PFSK-1 (cell line): Measurements from ENCODE around the gene EFNA5.

Source experiments
- FOXP2 ChIP-seq: optimal IDR thresholded peaks from 2 replicates; pipeline ENCODE3; 2011; ENCODE audit warnings: borderline replicate concordance, control low read depth, inconsistent platforms; ENCODE audit not compliant: insufficient read depth; ENCODE audit errors: extremely low read length, extremely low read depth
- POLR2AphosphoS5 ChIP-seq: IDR thresholded peaks from 2 replicates; pipeline ENCODE4 v1.6.1; 2012; ENCODE audit warnings: low read depth, mild to moderate bottlenecking, control low read depth, low read length, moderate library complexity
- SIN3A ChIP-seq: IDR thresholded peaks from 2 replicates; pipeline ENCODE4 v1.6.1; 2012; ENCODE audit warnings: mild to moderate bottlenecking, low read length, moderate library complexity, borderline replicate concordance; ENCODE audit not compliant: insufficient read depth
- TAF1 ChIP-seq: IDR thresholded peaks from 2 replicates; pipeline ENCODE4 v1.6.1; 2012; ENCODE audit warnings: low read length, control low read depth, borderline replicate concordance; ENCODE audit not compliant: insufficient read depth
- TF ChIP-seq, protein P1 (sequence below), 2 experiments: IDR thresholded peaks; 2 replicates each; pipeline versions ENCODE4 v1.6.1 to v1.8.0; 2011 to 2012; ENCODE audit warnings: low read depth in 2 of 2, low read length in 2 of 2, control low read depth in 1 of 2, inconsistent platforms in 1 of 2, mild to moderate bottlenecking in 1 of 2, moderate library complexity in 1 of 2; ENCODE audit not compliant: insufficient read depth in 1 of 2

DNA sequence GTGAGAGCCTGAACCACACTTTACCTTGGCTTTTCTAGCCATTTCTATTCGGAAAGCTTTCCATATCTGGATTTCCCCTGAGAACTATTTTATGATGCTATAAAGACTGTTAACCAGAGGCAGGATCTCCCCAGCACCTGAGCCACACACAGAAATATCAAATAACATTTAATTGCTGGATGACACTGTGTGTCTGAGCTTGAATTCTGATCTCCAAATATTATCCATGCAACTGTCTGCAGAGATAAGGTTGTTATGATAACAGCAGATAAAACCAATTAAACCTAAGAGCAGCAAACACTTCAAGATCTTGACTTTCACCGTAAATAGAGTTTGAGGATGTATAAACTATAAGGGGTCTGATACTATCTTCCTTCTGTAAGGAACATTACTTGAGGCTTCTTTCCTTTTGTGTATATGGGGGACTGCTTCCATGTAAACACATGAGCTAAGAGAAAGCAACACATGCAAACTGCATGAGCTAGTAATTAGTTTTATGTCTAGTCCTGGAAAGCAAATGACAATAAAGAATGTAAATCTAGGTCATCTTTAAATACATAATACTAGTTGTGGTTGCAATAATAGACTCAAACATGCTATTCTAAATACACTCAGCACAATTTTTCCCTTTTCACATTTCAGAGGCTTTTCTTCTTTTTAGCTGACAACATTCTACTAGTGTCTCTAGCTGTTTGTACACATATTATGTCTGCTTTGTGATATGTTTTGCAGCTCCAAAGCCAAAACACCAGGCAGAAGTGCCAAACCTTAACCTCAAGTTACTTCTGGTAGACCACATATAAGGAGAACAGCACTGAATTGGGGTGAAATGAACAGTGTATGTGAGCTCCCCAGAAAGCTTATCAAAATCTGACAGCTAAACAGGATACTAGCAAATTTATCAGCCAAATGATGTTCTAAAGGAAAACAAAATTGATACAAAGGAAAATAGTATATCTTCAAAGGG, 136.5 kb downstream of the EFNA5 start:
- no peak for TF ChIP-seq POLR2AphosphoS5
- TF ChIP-seq, protein P1, sequence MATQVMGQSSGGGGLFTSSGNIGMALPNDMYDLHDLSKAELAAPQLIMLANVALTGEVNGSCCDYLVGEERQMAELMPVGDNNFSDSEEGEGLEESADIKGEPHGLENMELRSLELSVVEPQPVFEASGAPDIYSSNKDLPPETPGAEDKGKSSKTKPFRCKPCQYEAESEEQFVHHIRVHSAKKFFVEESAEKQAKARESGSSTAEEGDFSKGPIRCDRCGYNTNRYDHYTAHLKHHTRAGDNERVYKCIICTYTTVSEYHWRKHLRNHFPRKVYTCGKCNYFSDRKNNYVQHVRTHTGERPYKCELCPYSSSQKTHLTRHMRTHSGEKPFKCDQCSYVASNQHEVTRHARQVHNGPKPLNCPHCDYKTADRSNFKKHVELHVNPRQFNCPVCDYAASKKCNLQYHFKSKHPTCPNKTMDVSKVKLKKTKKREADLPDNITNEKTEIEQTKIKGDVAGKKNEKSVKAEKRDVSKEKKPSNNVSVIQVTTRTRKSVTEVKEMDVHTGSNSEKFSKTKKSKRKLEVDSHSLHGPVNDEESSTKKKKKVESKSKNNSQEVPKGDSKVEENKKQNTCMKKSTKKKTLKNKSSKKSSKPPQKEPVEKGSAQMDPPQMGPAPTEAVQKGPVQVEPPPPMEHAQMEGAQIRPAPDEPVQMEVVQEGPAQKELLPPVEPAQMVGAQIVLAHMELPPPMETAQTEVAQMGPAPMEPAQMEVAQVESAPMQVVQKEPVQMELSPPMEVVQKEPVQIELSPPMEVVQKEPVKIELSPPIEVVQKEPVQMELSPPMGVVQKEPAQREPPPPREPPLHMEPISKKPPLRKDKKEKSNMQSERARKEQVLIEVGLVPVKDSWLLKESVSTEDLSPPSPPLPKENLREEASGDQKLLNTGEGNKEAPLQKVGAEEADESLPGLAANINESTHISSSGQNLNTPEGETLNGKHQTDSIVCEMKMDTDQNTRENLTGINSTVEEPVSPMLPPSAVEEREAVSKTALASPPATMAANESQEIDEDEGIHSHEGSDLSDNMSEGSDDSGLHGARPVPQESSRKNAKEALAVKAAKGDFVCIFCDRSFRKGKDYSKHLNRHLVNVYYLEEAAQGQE (IDR thresholded peaks at IDR 0.05; ENCODE audit: insufficient read depth in 1 of 2, low read depth in 2 of 2, low read length in 2 of 2): no peak
- no peak for TF ChIP-seq SIN3A
- TF ChIP-seq TAF1: no peak
- no peak for TF ChIP-seq FOXP2
